Right lobe of liver (tissue), 6 donors: ENCODE measurements around the gene MRPS18B. TPM values are rescaled to one million over a fixed set of nuclear protein-coding genes. Genes with fewer than 3 reads are reported as not detected.

Source experiments
- ATAC-seq, 4 donors: fragments of 200-7000 bp; cut with Tn5 transposase; one replicate each; pipeline ENCODE4 v1.9.1; 2020; ENCODE audit warnings: mild to moderate bottlenecking in 4 of 4, moderate library complexity in 4 of 4
- DNase-seq, 3 donors: peaks; one replicate each; pipeline ENCODE4 v3.0.0-alpha.2; 2020
- H3K27ac ChIP-seq, 3 donors: fragments of 200-600 bp; one replicate each; pipeline ENCODE4 v1.8.0; 2022
- H3K27me3 ChIP-seq, 2 donors: fragments of 200-600 bp; one replicate each; pipeline ENCODE4 v1.8.0; 2022
- H3K36me3 ChIP-seq, 4 donors: fragments of 200-600 bp; sonication (generic) in 1 of 4; one replicate each; pipeline versions ENCODE4 v1.5.1 to v1.8.0; 2017 to 2022; ENCODE audit warnings: control low read depth in 1 of 4
- H3K4me1 ChIP-seq, 4 donors: fragments of 200-600 bp; sonication (generic) in 1 of 4; one replicate each; pipeline versions ENCODE4 v1.5.1 to v1.8.0; 2017 to 2022; ENCODE audit warnings: control low read depth in 1 of 4
- H3K4me3 ChIP-seq, 3 donors: fragments of 200-600 bp; one replicate each; pipeline ENCODE4 v1.8.0; 2022
- H3K9me3 ChIP-seq, 4 donors: fragments of 200-600 bp; sonication (generic) in 1 of 4; one replicate each; pipeline versions ENCODE4 v1.5.1 to v1.8.0; 2017 to 2022; ENCODE audit warnings: control low read depth in 1 of 4
- POLR2A ChIP-seq: fragments of 450-650 bp; IDR thresholded peaks from one replicate; pipeline ENCODE4 v1.6.1; 2017; ENCODE audit warnings: antibody characterized with exemption, mild to moderate bottlenecking
- WGBS: methylation state at CpG from one replicate; pipeline ENCODE4 v1.1.6; 2018; ENCODE audit warnings: low coverage, low lambda C conversion rate; ENCODE audit not compliant: insufficient coverage; ENCODE audit errors: missing lambda C conversion rate; 5-methylcytosine and 5-hydroxymethylcytosine counted together
- intact Hi-C, 2 donors: fragments of 100-400 bp; cut with DNase I; formaldehyde crosslinking; loops; one replicate each; pipeline versions ENCODE4 v1.11.2 to v1.14.1; 2022
- long read RNA-seq: library from polyadenylated mRNA; unstranded; transcript quantifications from one replicate; pipeline ENCODE4 v2.0.0, GENCODE V29; 2019
- total RNA-seq, 6 experiments: library from RNA; depleted of rRNA in 2 of 6; stranded (reverse); fragments of >200 nt in 2 of 6; fragmentation: NEBNext Ultra II Directional in 3 of 6; extraction: Animal tissue kit (Norgen Biotek cat#: 25700) in 3 of 6; gene quantifications; one replicate each; pipeline versions ENCODE4 v1.1.0 to v1.2.4, GENCODE V29; 2016 to 2023
- TF ChIP-seq, protein P1 (sequence below), 4 donors: fragments of 200-600 bp in 3 of 4; fragments of 450-650 bp in 1 of 4; IDR thresholded peaks; one replicate each; pipeline versions ENCODE4 v1.5.1 to v1.8.0; 2016 to 2022; ENCODE audit warnings: antibody characterized with exemption in 4 of 4, mild to moderate bottlenecking in 2 of 4
- donor health status: DM: no; HTN: yes; CAD: no.
- donor health status: DM: no; HTN: no; CAD: no.
- donor health status: DM: no; HTN: no; CAD: no.
- donor health status: DM: no; HTN: yes; CAD: no.
- donor health status: DM: no; HTN: yes; CAD: no.

The MRPS18B gene
- 10 to 100 TPM; 43.3 to 73.9 (median 56.2) TPM for total RNA-seq
- long read RNA-seq, transcript MRPS18B-206 (7 exons, 1,532 nt), result major isoform, 12 of 12 reads
- long read RNA-seq, partial matches to known transcripts, result 0 of 12 reads
- long read RNA-seq, other reads (novel, unspliced or antisense), result 0 of 12 reads

DNA sequence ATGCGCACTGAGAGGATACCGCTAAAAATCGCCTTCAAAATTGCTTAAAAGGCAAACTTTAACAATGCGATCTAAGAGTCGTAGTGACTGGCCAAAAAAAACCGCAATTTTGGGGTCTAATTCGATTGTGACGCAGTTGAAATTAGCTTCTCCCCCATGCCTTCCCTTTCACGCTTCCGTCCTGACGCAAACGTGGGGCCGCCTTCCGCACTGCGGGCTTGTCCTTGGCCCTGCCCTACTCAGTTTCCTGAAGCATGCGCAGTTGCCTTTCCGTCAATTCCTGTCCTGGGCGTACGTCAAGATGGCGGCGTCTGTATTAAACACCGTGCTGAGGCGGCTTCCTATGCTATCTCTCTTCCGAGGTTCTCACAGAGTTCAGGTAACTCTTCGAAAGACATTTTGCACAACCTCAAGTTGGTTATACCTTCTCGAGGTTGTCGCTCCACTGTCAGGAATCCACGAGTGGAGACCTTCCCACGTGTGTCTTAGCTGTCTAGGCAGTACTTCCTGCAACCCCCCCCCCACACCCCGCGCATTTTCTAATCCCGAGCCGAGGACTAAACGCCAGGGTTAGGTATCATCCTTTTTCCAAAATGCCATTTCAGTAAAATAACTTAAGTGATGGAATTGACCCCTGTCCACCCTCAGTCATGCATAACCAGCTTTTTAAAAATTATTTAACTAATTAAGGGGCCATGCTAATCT, at the start of gene MRPS18B:
TSS of gene MRPS18B (plus strand) at position 276 of the 705 bp plus-strand sequence. CDS start at position 302, 26 bp downstream.
- 0% methylated on average over 34 of the region's 34 CpGs for WGBS
- peak within 1 kb of the TSS; percentile 88 to 96 (median 96) for H3K27ac ChIP-seq
- no peaks in the 10 kb centered on the region for H3K27me3 ChIP-seq
- intact Hi-C loops, result no loop called here
- peaks cover 0 to 45% (median 25%) of the 10 kb centered on the region in 4 donors for H3K36me3 ChIP-seq
- TF ChIP-seq POLR2A, result peak; percentile 67
- TF ChIP-seq, protein P1, sequence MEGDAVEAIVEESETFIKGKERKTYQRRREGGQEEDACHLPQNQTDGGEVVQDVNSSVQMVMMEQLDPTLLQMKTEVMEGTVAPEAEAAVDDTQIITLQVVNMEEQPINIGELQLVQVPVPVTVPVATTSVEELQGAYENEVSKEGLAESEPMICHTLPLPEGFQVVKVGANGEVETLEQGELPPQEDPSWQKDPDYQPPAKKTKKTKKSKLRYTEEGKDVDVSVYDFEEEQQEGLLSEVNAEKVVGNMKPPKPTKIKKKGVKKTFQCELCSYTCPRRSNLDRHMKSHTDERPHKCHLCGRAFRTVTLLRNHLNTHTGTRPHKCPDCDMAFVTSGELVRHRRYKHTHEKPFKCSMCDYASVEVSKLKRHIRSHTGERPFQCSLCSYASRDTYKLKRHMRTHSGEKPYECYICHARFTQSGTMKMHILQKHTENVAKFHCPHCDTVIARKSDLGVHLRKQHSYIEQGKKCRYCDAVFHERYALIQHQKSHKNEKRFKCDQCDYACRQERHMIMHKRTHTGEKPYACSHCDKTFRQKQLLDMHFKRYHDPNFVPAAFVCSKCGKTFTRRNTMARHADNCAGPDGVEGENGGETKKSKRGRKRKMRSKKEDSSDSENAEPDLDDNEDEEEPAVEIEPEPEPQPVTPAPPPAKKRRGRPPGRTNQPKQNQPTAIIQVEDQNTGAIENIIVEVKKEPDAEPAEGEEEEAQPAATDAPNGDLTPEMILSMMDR (IDR thresholded peaks at IDR 0.05), result no peak
- peaks cover 0 to 14% (median 6%) of the 10 kb centered on the region in 4 donors for H3K4me1 ChIP-seq
- ATAC-seq (peak; percentile 81 to 92 (median 82)), DNase-seq (peak; percentile 98 to 99 (median 99))
- no peaks in the 10 kb centered on the region for H3K9me3 ChIP-seq
- H3K4me3 ChIP-seq, result peak within 1 kb of the TSS; percentile 88 to 91 (median 89)

- no peaks in the 10 kb centered on the region for H3K9me3 ChIP-seq
- TF ChIP-seq, protein P1 (IDR thresholded peaks at IDR 0.05), result no peak
- TF ChIP-seq POLR2A, result no peak
- intact Hi-C loops, result no loop called here
- ATAC-seq (no peak), DNase-seq (no peak)
- no peak overlapping the region for H3K27ac ChIP-seq
- no peaks in the 10 kb centered on the region for H3K27me3 ChIP-seq
- H3K4me3 ChIP-seq, result no peak overlapping the region
- peaks cover 0 to 58% (median 25%) of the 10 kb centered on the region in 4 donors for H3K4me1 ChIP-seq
- 47% methylated on average over 3 of the region's 3 CpGs for WGBS
- H3K36me3 ChIP-seq, result no peaks in the 10 kb centered on the region
These were observed 49.4 kb upstream of the MRPS18B start for GRCh38 chr6:30568245-30568644.

GRCh38 chr6:30570263-30570662, 47.4 kb upstream of the MRPS18B start:
- H3K4me3 ChIP-seq, result peak overlapping the region in 2 of 3 donors; percentile 77 to 94
- intact Hi-C loops, result no loop called here
- peak overlapping the region in 2 of 3 donors; percentile 89 to 92 for H3K27ac ChIP-seq
- H3K9me3 ChIP-seq, result no peaks in the 10 kb centered on the region
- TF ChIP-seq, protein P1 (IDR thresholded peaks at IDR 0.05), result no peak
- no peak for TF ChIP-seq POLR2A
- DNase-seq, result no peak
- WGBS, result 50% methylated on average over 1 of the region's 1 CpG
- no peaks in the 10 kb centered on the region for H3K27me3 ChIP-seq
- peaks cover 0 to 41% (median 17%) of the 10 kb centered on the region in 4 donors for H3K4me1 ChIP-seq
- ATAC-seq, result no peak
- H3K36me3 ChIP-seq, result no peaks in the 10 kb centered on the region

DNA sequence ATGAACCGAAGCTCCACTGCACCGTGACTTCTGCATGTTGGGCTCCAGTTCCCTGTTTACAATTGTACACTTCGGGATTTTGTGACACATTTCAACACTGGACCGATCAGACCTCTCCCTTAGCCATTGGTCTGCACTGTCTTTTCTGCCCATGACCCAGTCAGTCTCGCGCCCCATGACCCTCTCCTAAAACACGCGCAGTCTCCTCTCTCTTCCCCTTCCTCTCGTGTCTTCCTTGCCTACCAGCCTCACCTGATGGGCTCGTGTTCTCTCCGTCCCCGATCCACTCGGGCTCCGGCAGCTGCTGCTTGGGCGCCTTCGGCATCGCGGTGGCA, 46.9 kb upstream of the MRPS18B start:
- TF ChIP-seq, protein P1 (IDR thresholded peaks at IDR 0.05), result no peak
- TF ChIP-seq POLR2A, result no peak
- DNase-seq, result peak in 2 of 3 donors; percentile 56 to 60
- peaks cover 0 to 37% (median 15%) of the 10 kb centered on the region in 4 donors for H3K4me1 ChIP-seq
- H3K27me3 ChIP-seq, result no peaks in the 10 kb centered on the region
- 0% methylated on average over 18 of the region's 18 CpGs for WGBS
- H3K4me3 ChIP-seq, result peak overlapping the region; percentile 77 to 94 (median 85)
- peak; percentile 28 to 47 (median 35) for ATAC-seq
- H3K36me3 ChIP-seq, result no peaks in the 10 kb centered on the region
- intact Hi-C loops, result no loop called here
- peak overlapping the region; percentile 83 to 92 (median 89) for H3K27ac ChIP-seq
- H3K9me3 ChIP-seq, result no peaks in the 10 kb centered on the region
